Measurements from ENCODE around the gene RANBP9.

DNA sequence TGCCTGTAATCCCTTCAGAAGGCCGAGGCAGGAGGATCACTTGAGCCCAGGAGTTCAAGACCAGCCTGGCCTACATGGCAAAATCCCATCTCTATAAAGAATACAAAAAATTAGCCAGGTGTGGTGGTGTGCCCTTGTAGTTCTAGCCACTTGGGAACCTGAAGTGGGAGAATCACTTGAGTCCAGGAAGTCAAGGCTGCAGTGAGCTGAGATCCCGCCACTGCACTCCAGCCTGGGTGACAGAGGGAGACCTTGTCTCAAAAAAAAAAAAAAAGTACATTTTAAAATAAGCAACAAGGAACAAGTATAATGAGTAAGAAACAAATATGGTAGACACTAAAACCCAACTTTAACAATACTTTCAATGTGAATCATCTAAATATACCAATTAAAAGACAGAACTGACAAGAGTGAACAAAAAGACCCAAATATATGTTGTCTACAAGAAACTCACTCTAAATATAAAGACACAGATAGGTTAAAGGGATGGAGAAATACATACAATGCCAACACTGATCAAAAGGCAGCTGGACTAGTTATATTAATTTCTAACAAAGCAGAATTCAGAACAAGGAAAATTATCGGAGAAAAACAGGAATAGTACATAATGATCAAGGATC lies 37.7 kb downstream of the RANBP9 start:
- TF ChIP-seq CTCF (IDR thresholded peaks at IDR 0.05) = no peak
- TF ChIP-seq POLR2A (IDR thresholded peaks at IDR 0.05) = no peak
